ENCODE measurements around the gene OR2A25.

The OR2A25 gene

DNA sequence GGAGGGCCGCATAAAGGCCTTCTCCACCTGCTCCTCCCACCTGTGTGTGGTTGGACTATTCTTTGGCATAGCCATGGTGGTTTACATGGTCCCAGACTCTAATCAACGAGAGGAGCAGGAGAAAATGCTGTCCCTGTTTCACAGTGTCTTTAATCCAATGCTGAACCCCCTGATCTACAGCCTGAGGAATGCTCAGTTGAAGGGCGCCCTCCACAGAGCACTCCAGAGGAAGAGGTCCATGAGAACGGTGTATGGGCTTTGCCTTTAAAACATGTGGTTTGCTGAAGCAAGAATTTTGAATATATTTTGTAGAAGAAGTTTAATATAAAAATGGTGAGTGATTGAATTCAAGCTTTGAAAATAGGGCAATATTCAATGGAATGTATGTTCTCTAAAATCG lies 40.7 kb downstream of the OR2A25 start:
- Histone ChIP-seq H3K36me3 (ENCODE audit: control insufficient read depth in 2 of 2, insufficient read depth in 2 of 2, low read length in 2 of 2) (no peaks in the 10 kb centered on the region), H3K4me1 (ENCODE audit: control insufficient read depth, insufficient read depth, low read length) (no peaks in the 10 kb centered on the region), H3K9me3 (ENCODE audit: control insufficient read depth in 2 of 2, low read length in 2 of 2) (no peaks in the 10 kb centered on the region), H3K4me3 (ENCODE audit: low read length in 2 of 2) (no peak overlapping the region), H3K9ac (ENCODE audit: low read length in 2 of 2) (no peak overlapping the region), H3K27ac (ENCODE audit: low read length) (no peak overlapping the region), H3K27me3 (ENCODE audit: control insufficient read depth in 1 of 2, insufficient read depth in 2 of 2, low read length in 2 of 2) (no peaks in the 10 kb centered on the region)

- H3K36me3 ChIP-seq (ENCODE audit: control insufficient read depth in 2 of 2, insufficient read depth in 2 of 2, low read length in 2 of 2) = no peaks in the 10 kb centered on the region
- no peaks in the 10 kb centered on the region for H3K9me3 ChIP-seq (ENCODE audit: control insufficient read depth in 2 of 2, low read length in 2 of 2)
- H3K9ac ChIP-seq (ENCODE audit: low read length in 2 of 2) = no peak overlapping the region
- no peak overlapping the region for H3K27ac ChIP-seq (ENCODE audit: low read length)
- no peak overlapping the region for H3K4me3 ChIP-seq (ENCODE audit: low read length in 2 of 2)
- H3K4me1 ChIP-seq (ENCODE audit: control insufficient read depth, insufficient read depth, low read length) = no peaks in the 10 kb centered on the region
- no peaks in the 10 kb centered on the region for H3K27me3 ChIP-seq (ENCODE audit: control insufficient read depth in 1 of 2, insufficient read depth in 2 of 2, low read length in 2 of 2)
Observed at GRCh38 chr7:144113651-144114050, 44.0 kb downstream of the OR2A25 start.

GRCh38 chr7:144118341-144118740 lies 48.7 kb downstream of the OR2A25 start:
- no peak overlapping the region for H3K4me3 ChIP-seq (ENCODE audit: low read length in 2 of 2)
- no peaks in the 10 kb centered on the region for H3K4me1 ChIP-seq (ENCODE audit: control insufficient read depth, insufficient read depth, low read length)
- H3K27me3 ChIP-seq (ENCODE audit: control insufficient read depth in 1 of 2, insufficient read depth in 2 of 2, low read length in 2 of 2) = no peaks in the 10 kb centered on the region
- no peaks in the 10 kb centered on the region for H3K36me3 ChIP-seq (ENCODE audit: control insufficient read depth in 2 of 2, insufficient read depth in 2 of 2, low read length in 2 of 2)
- no peaks in the 10 kb centered on the region for H3K9me3 ChIP-seq (ENCODE audit: control insufficient read depth in 2 of 2, low read length in 2 of 2)
- H3K27ac ChIP-seq (ENCODE audit: low read length) = no peak overlapping the region
- H3K9ac ChIP-seq (ENCODE audit: low read length in 2 of 2) = no peak overlapping the region

- Histone ChIP-seq H3K4me3 (ENCODE audit: low read length in 2 of 2) (no peak within 1 kb of the TSS), H3K27me3 (ENCODE audit: control insufficient read depth in 1 of 2, insufficient read depth in 2 of 2, low read length in 2 of 2) (no peaks in the 10 kb centered on the region), H3K9ac (ENCODE audit: low read length in 2 of 2) (no peak within 1 kb of the TSS), H3K27ac (ENCODE audit: low read length) (no peak within 1 kb of the TSS), H3K36me3 (ENCODE audit: control insufficient read depth in 2 of 2, insufficient read depth in 2 of 2, low read length in 2 of 2) (no peaks in the 10 kb centered on the region), H3K9me3 (ENCODE audit: control insufficient read depth in 2 of 2, low read length in 2 of 2) (no peaks in the 10 kb centered on the region), H3K4me1 (ENCODE audit: control insufficient read depth, insufficient read depth, low read length) (no peaks in the 10 kb centered on the region)
Observed at GRCh38 chr7:144122876-144123275, 53.3 kb downstream of the OR2A25 start, which contains the start of gene OR2A14. TSS of gene OR2A14 (plus strand) at chr7:144123176. CDS start at chr7:144129113, 5,937 bp downstream.

Measured in stomach smooth muscle (tissue), 2 donors.